K562 (cell line): ENCODE data around the gene AGAP4. TPM values are rescaled to one million over a fixed set of nuclear protein-coding genes. Genes with fewer than 3 reads are reported as not detected.
"Not testable (repeated sequence)": the region's sequence is repeated elsewhere in the genome, so short reads cannot be mapped to it uniquely, and the experiment has no call there.

Experiments
- ATAC-seq: fragments of 200-7000 bp; cut with Tn5 transposase; 3 replicates; pipeline ENCODE4 v1.9.1; 2020; ENCODE audit warnings: moderate library complexity
- BruUV-seq: library from RNA; stranded (reverse); fragments of 400-500 nt; replicated peaks from 2 replicates; lab custom pipeline; 2021; lab: Mats Ljungman, UMichigan
- CTCF ChIA-PET: fragments of 300-600 bp; formaldehyde crosslinking; extraction: SDS; loops from one replicate; lab custom pipeline; 2021; ENCODE audit warnings: low intra/inter-chr PET ratio; lab: Yijun Ruan, JAX
- POLR2A ChIA-PET: fragments of 300-600, 350-650 bp; sonication (Branson Sonifier 250); formaldehyde crosslinking; extraction: SDS; loops from one replicate; lab custom pipeline; 2021; ENCODE audit warnings: antibody characterized with exemption, inconsistent platforms; lab: Yijun Ruan, JAX
- DNase-seq, 4 experiments: peaks; one replicate each; pipeline versions ENCODE4 v3.0.0 to v3.0.0-alpha.2; 2011 to 2018; ENCODE audit warnings: low spot score in 3 of 4, mixed read lengths in 3 of 4; ENCODE audit errors: extremely low read depth in 1 of 4
- FAIRE-seq: peaks from 2 replicates; lab custom pipeline; 2011; peaks lifted over from hg19 to GRCh38; lab: Jason Lieb, UNC
- H2AFZ ChIP-seq: 2 replicates; pipeline ENCODE4 v1.6.0; 2011; ENCODE audit warnings: low read depth, low read length, control low read depth, inconsistent platforms
- H3K27ac ChIP-seq: fragments of 200-600 bp; 3 replicates; pipeline ENCODE4 v1.8.0; 2011; ENCODE audit warnings: low read depth, mild to moderate bottlenecking, control low read depth, inconsistent platforms, low read length, moderate library complexity, mixed read lengths; ENCODE audit errors: extremely low read depth
- H3K27me3 ChIP-seq, 2 experiments: fragments of 300-600 bp in 1 of 2; 2 replicates in 1 of 2; 3 replicates in 1 of 2; pipeline versions ENCODE4 v1.6.0 to v1.8.0; 2011; ENCODE audit warnings: inconsistent platforms in 2 of 2, low read length in 2 of 2, mild to moderate bottlenecking in 1 of 2, mixed read lengths in 1 of 2, moderate library complexity in 1 of 2; ENCODE audit not compliant: control insufficient read depth in 2 of 2, insufficient read depth in 2 of 2
- H3K36me3 ChIP-seq: fragments of 300-600 bp; 3 replicates; pipeline ENCODE4 v1.8.0; 2011; ENCODE audit warnings: mild to moderate bottlenecking, low read length, inconsistent platforms; ENCODE audit not compliant: control insufficient read depth, insufficient read depth
- H3K4me1 ChIP-seq, 2 experiments: fragments of 200-600 bp in 1 of 2; replicated peaks in 1 of 2; 2 replicates in 1 of 2; 3 replicates in 1 of 2; pipeline versions ENCODE4 v1.5.1 to v1.8.0; 2011; ENCODE audit warnings: inconsistent platforms in 2 of 2, low read length in 2 of 2, mild to moderate bottlenecking in 1 of 2, mixed read lengths in 1 of 2, moderate library complexity in 1 of 2; ENCODE audit not compliant: control insufficient read depth in 2 of 2, insufficient read depth in 2 of 2
- H3K4me2 ChIP-seq: 2 replicates; pipeline ENCODE4 v1.6.1; 2011; ENCODE audit warnings: low read length, control low read depth, inconsistent platforms, mixed read lengths; ENCODE audit not compliant: insufficient read depth
- H3K4me3 ChIP-seq: fragments of 200-600 bp; sonication (generic), shearing (Covaris generic); 2 replicates; pipeline ENCODE4 v1.5.1; 2016; ENCODE audit warnings: control low read depth, inconsistent platforms
- H3K79me2 ChIP-seq: fragments of 200-600 bp; 3 replicates; pipeline ENCODE4 v1.8.0; 2011; ENCODE audit warnings: low read length, inconsistent platforms; ENCODE audit not compliant: control insufficient read depth, insufficient read depth
- H3K9ac ChIP-seq, 2 experiments: 2 replicates each; pipeline versions ENCODE4 v1.6.0 to v1.6.1; 2011; ENCODE audit warnings: low read depth in 2 of 2, low read length in 2 of 2, control low read depth in 1 of 2, inconsistent platforms in 1 of 2, mild to moderate bottlenecking in 1 of 2, mixed read lengths in 1 of 2; ENCODE audit not compliant: insufficient read depth in 1 of 2
- H3K9me1 ChIP-seq: one replicate; pipeline ENCODE4 v1.6.0; 2011; ENCODE audit warnings: inconsistent platforms, mild to moderate bottlenecking, low read length, moderate library complexity; ENCODE audit not compliant: control insufficient read depth, insufficient read depth
- H3K9me3 ChIP-seq: replicated peaks from 2 replicates; pipeline ENCODE4 v1.5.1; 2011; ENCODE audit warnings: low read depth, low read length, inconsistent platforms; ENCODE audit not compliant: control insufficient read depth, insufficient read depth
- H4K20me1 ChIP-seq: replicated peaks from 2 replicates; pipeline ENCODE4 v1.6.1; 2011; ENCODE audit warnings: low read length, inconsistent platforms, mixed read lengths; ENCODE audit not compliant: control insufficient read depth, insufficient read depth
- ARID1B ChIP-seq: fragments of 450-650 bp; IDR thresholded peaks from 2 replicates; pipeline ENCODE4 v1.6.1; 2016; ENCODE audit warnings: antibody characterized with exemption, mild to moderate bottlenecking, inconsistent platforms
- BCOR ChIP-seq: fragments of 450-650 bp; IDR thresholded peaks from 2 replicates; pipeline ENCODE4 v1.6.1; 2016
- CTBP1 ChIP-seq: fragments of 450-650 bp; IDR thresholded peaks from 2 replicates; pipeline ENCODE4 v1.6.1; 2016; ENCODE audit warnings: borderline replicate concordance
- DPF2 ChIP-seq: fragments of 450-650 bp; IDR thresholded peaks from 2 replicates; pipeline ENCODE4 v1.6.1; 2016
- FOSL1 ChIP-seq: fragments of 200-800 bp; sonication (Bioruptor generic); conservative IDR thresholded peaks from 2 replicates; pipeline ENCODE4 v1.6.1; 2016; ENCODE audit warnings: missing genetic modification characterization, missing compliant biosample characterization
- HDAC2 ChIP-seq: fragments of 450-650 bp; IDR thresholded peaks from 2 replicates; pipeline ENCODE4 v1.6.1; 2016; ENCODE audit warnings: mild to moderate bottlenecking
- MED1 ChIP-seq: sonication (generic); formaldehyde crosslinking; IDR thresholded peaks from 2 replicates; pipeline ENCODE4 v1.8.1; 2023; ENCODE audit warnings: missing genetic modification reagents, borderline replicate concordance
- NFE2 ChIP-seq: IDR thresholded peaks from 2 replicates; pipeline ENCODE4 v1.6.1; 2014; ENCODE audit warnings: antibody characterized with exemption, low read depth
- SMARCA4 ChIP-seq: fragments of 450-650 bp; IDR thresholded peaks from 2 replicates; pipeline ENCODE4 v1.6.1; 2016
- SMARCE1 ChIP-seq: fragments of 450-650 bp; IDR thresholded peaks from 2 replicates; pipeline ENCODE4 v1.7.1; 2016; ENCODE audit warnings: mild to moderate bottlenecking
- TRIM24 ChIP-seq, 2 experiments: fragments of 450-650 bp; IDR thresholded peaks; 2 replicates each; pipeline ENCODE4 v1.6.1; 2016
- ZFX ChIP-seq: sonication (generic); formaldehyde crosslinking; IDR thresholded peaks from 2 replicates; pipeline ENCODE4 v1.8.0; 2022; ENCODE audit warnings: mild to moderate bottlenecking, missing genetic modification reagents, moderate library complexity
- ZNF121 ChIP-seq: sonication (generic); formaldehyde crosslinking; conservative IDR thresholded peaks from 2 replicates; pipeline ENCODE4 v1.8.0; 2022; ENCODE audit warnings: missing genetic modification reagents
- WGBS: fragments of 100-300 bp; shearing (Covaris generic); methylation state at CpG from one replicate; pipeline ENCODE4 v1.1.6; 2016; ENCODE audit warnings: low coverage, mixed read lengths; ENCODE audit not compliant: insufficient coverage; ENCODE audit errors: missing lambda C conversion rate; 5-methylcytosine and 5-hydroxymethylcytosine counted together
- in situ Hi-C: fragments of 300-500 bp; cut with MboI; formaldehyde crosslinking; loops from 4 replicates; pipeline ENCODE4 v1.15.0; 2018; ENCODE audit warnings: inconsistent platforms, mixed read lengths
- intact Hi-C: fragments of 100-400 bp; cut with micrococcal nuclease; formaldehyde crosslinking; loops from 2 replicates; pipeline ENCODE4 v1.14.2; 2022
- polyA plus RNA-seq, 8 experiments: library from polyadenylated mRNA; depleted of rRNA in 4 of 8; stranded (reverse) in 5 of 8; unstranded in 3 of 8; fragments of >200 nt; fragmentation: Nextera tagmentation in 2 of 8; fragmentation: Illumina TruSeq in 1 of 8; extraction: Ambion mirVana in 2 of 8; extraction: Trizol in 1 of 8; gene quantifications; 2 replicates each; pipeline versions ENCODE4 v1.2.1 to v1.2.3, GENCODE V29; 2011 to 2014; ENCODE audit warnings: inconsistent platforms in 1 of 8, missing spikeins in 1 of 8
- total RNA-seq, 7 experiments: library from RNA; depleted of rRNA in 6 of 7; stranded (reverse); fragments of >200 nt in 6 of 7; fragmentation: Illumina TruSeq in 2 of 7; extraction: Trizol in 2 of 7; gene quantifications; 2 replicates each; pipeline versions ENCODE4 v1.2.1 to v1.2.3, GENCODE V29; 2011 to 2021; ENCODE audit warnings: low replicate concordance in 1 of 7

AGAP4 gene
- total and polyA plus RNA-seq, 9 of the 15 experiments (the other 6 are each of a cell fraction or from before 2014, with no cell fraction given) = 1.5 to 41.6 (median 15.1) TPM

DNA sequence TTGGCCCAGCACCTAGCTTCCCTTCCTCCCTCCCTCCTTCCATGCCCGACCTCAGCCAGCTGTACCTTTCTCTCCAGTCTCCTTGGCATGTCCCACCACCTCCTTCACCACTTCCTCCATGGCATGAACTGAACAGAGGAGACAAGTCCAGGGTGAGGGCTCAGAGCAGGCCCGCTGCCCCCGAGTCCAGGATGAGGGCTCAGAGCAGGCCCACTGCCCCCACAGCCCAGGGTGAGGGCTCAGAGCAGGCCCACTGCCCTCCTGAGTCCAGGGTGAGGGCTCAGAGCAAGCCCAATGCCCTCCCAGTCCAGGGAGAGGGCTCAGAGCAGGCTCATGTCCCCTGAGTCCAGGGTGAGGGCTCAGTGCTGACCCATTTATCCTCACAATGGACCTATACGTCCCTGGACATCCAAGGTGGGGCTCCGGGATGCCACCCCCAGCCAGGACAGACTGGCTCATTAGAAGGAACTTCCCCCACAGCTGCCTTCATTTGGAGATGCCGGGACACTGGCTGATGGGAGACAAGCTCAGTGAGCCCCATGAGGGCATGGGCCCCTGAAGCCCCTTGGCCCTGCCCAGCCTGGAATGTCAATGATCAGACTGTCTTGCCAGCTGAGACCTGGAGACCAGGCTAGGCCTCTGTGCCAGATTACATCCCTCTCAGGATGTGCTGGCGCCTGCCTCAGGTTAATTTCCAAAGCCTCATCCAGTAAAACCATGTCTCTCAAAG is 30.0 kb downstream of the AGAP4 start:
- in situ Hi-C loops = loop anchor here (25.0 kb wide), 1 partner anchor 120 kb away; no protein-coding TSS in a partner anchor
- ChIA-PET POLR2A (no interaction called here), CTCF (no interaction called here)
- FAIRE-seq (no peak), ATAC-seq (no peak), DNase-seq (no peak)
- Histone ChIP-seq H3K9me3 (0 out of 2 replicates have a peak, but pooled peaks cover 3% of the 10 kb centered on the region), H2AFZ (no peak overlapping the region), H4K20me1 (no peaks in the 10 kb centered on the region), H3K79me2 (no peaks in the 10 kb centered on the region), H3K4me1 (peaks cover 0 to 2% of the 10 kb centered on the region in 2 experiments; a peak in 4 of 5 replicates), H3K9me1 (no peaks in the 10 kb centered on the region), H3K4me3 (no peak overlapping the region), H3K27ac (no peak overlapping the region), H3K36me3 (no peaks in the 10 kb centered on the region), H3K4me2 (no peak overlapping the region), H3K27me3 (no peaks in the 10 kb centered on the region), H3K9ac (no peak overlapping the region)
- intact Hi-C loops = loop anchor here (10.0 kb wide), 1 partner anchor 572 kb away; no protein-coding TSS in a partner anchor
- TF ChIP-seq ZFX (CRISPR knock-in tag) (no peak), MED1 (CRISPR knock-in tag) (0 out of 2 replicates have a peak, but pooled peaks have one; percentile 74)
- BruUV-seq = no TSS peak
- WGBS = 29% methylated on average over 6 of the region's 7 CpGs

DNA sequence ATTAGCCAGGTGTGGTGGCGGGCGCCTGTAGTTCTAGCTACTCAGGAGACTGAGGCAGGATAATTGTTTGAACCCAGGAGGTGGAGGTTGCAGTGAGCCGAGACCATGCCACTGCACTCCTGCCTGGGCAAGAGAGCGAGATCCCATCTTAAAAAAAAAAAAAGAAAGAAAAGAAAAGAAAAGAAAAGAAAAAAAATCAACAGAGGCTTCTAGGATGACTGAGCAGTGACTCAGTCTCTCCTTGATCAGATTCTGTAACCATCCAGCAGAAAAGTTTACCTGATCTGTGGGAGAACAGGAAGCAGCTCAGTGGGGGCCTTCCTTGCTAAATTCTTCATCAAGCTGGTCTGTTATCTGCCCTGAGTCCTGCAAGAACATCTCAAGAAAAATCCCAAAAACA is 33.2 kb downstream of the AGAP4 start:
- H3K4me1 ChIP-seq, CTCF ChIA-PET, H3K4me2 ChIP-seq, FAIRE-seq, H3K9me3 ChIP-seq, H3K27ac ChIP-seq, H3K27me3 ChIP-seq, POLR2A ChIA-PET, ATAC-seq, H3K9me1 ChIP-seq, H3K4me3 ChIP-seq, H3K79me2 ChIP-seq, H3K9ac ChIP-seq, H3K36me3 ChIP-seq, BruUV-seq, H4K20me1 ChIP-seq: not testable (repeated sequence)
- TF ChIP-seq BCOR = peak; percentile 72; the same call in 1 of the 2 replicates
- 0 out of 2 replicates have a peak, but pooled peaks have one; percentile 24 for TF ChIP-seq HDAC2
- TF ChIP-seq SMARCA4 = peak; percentile 56; the same call in 1 of the 2 replicates
- peak in 1 of 2 experiments; percentile 11; a peak in 1 of 4 replicates for TF ChIP-seq TRIM24 (IDR thresholded peaks at IDR 0.05)
- TF ChIP-seq SMARCE1 = peak; percentile 54; the same call in 1 of the 2 replicates
- TF ChIP-seq NFE2 = peak; percentile 20; the same call in 1 of the 2 replicates
- TF ChIP-seq CTBP1 = 0 out of 2 replicates have a peak, but pooled peaks have one; percentile 17
- peak; percentile 68 for TF ChIP-seq FOSL1 (tag)
- TF ChIP-seq DPF2 = peak; percentile 56; the same call in 1 of the 2 replicates
- TF ChIP-seq ARID1B = peak; percentile 53
- TF ChIP-seq ZNF121 = peak; percentile 44
- in situ Hi-C loops = loop anchor here (25.0 kb wide), 1 partner anchor 123 kb away; no protein-coding TSS in a partner anchor
- DNase-seq = peak in 1 of 4 experiments; percentile 23
- 0 out of 2 replicates have a peak overlapping the region, but pooled peaks have one; percentile 1 for H2AFZ ChIP-seq
- intact Hi-C loops = loop anchor here (5.0 to 10.0 kb wide), 2 partner anchors 208 to 569 kb away; no protein-coding TSS in a partner anchor
- WGBS = 67% methylated on average over 4 of the region's 4 CpGs
